DMS114 treated with DMSO at 0.1 percent for 48 hours (cell line): ENCODE data around the gene GPR18.
"Not testable (repeated sequence)": the region's sequence is repeated elsewhere in the genome, so short reads cannot be mapped to it uniquely, and the experiment has no call there.

Experiments used
- DNase-seq: peaks from one replicate; lab custom pipeline; 2025; ENCODE audit not compliant: unreplicated experiment; lab: John Stamatoyannopoulos, UW

Gene GPR18

GRCh38 chr13:99211421-99212035 is 46.7 kb downstream of the GPR18 start:
- no peak for DNase-seq

- DNase-seq, result not testable (repeated sequence)
Observed at GRCh38 chr13:99210627-99211026, 47.6 kb downstream of the GPR18 start.

GRCh38 chr13:99208845-99209527 is 49.2 kb downstream of the GPR18 start:
- no peak for DNase-seq

GRCh38 chr13:99208185-99208584 is 50.0 kb downstream of the GPR18 start:
- no peak for DNase-seq

DNA sequence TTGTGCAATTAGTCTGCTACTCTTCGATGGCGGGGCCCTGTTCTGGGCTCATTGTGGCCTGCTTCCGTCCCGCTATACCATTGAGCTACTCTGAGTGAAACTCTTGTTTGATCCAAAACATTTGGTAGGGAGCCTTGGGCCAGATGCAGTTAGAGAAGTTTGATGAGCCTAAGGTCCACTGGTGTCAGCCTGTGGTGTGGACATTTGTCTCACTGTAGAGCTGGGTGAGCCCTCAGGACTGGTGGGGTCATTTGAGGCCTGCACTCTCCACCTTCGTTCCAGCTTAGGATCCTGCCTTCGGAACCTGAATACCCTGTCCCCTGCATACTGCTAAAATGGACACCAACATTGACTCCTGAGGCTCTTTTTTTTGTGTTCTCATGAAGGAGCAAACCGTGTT is 50.7 kb downstream of the GPR18 start:
- DNase-seq, result no peak

GRCh38 chr13:99206873-99207272 is 51.3 kb downstream of the GPR18 start:
- no peak for DNase-seq

GRCh38 chr13:99206226-99206625 is 52.0 kb downstream of the GPR18 start:
- no peak for DNase-seq

- DNase-seq, result no peak
Observed at GRCh38 chr13:99205621-99206220, 52.5 kb downstream of the GPR18 start.
